Measurements from ENCODE around the gene PRICKLE3.

PRICKLE3 gene

GRCh38 chrX:49211074-49211473, 24.9 kb upstream of the PRICKLE3 start:
- H3K27ac ChIP-seq = no peak overlapping the region
- DNase-seq (ENCODE audit: low read depth, low spot score) = no peak
- no peaks in the 10 kb centered on the region for H3K9me3 ChIP-seq (ENCODE audit: low read depth, low read length)
- no peak for TF ChIP-seq EZH2 (IDR thresholded peaks at IDR 0.05)
- TF ChIP-seq POLR2AphosphoS5 (IDR thresholded peaks at IDR 0.05; ENCODE audit: borderline replicate concordance, low read depth, low read length) = no peak
- TF ChIP-seq FOXP2 (optimal IDR thresholded peaks at IDR 0.05; ENCODE audit: control extremely low read depth, extremely low read length, insufficient read depth) = no peak
- no peak overlapping the region for H3K4me3 ChIP-seq
- H3K36me3 ChIP-seq (ENCODE audit: insufficient read depth, low read length) = no peaks in the 10 kb centered on the region
- H3K9ac ChIP-seq (ENCODE audit: insufficient read length) = no peak overlapping the region

GRCh38 chrX:49210406-49210805, 24.2 kb upstream of the PRICKLE3 start:
- no peak overlapping the region for H3K27ac ChIP-seq
- TF ChIP-seq POLR2AphosphoS5 (IDR thresholded peaks at IDR 0.05; ENCODE audit: borderline replicate concordance, low read depth, low read length) (no peak), FOXP2 (optimal IDR thresholded peaks at IDR 0.05; ENCODE audit: control extremely low read depth, extremely low read length, insufficient read depth) (no peak), EZH2 (IDR thresholded peaks at IDR 0.05) (no peak)
- DNase-seq (ENCODE audit: low read depth, low spot score) = no peak
- no peak overlapping the region for H3K4me3 ChIP-seq
- no peak overlapping the region for H3K9ac ChIP-seq (ENCODE audit: insufficient read length)
- H3K36me3 ChIP-seq (ENCODE audit: insufficient read depth, low read length) = no peaks in the 10 kb centered on the region
- H3K9me3 ChIP-seq (ENCODE audit: low read depth, low read length) = no peaks in the 10 kb centered on the region

GRCh38 chrX:49209434-49210251, 23.5 kb upstream of the PRICKLE3 start:
- TF ChIP-seq EZH2 (IDR thresholded peaks at IDR 0.05) = no peak
- TF ChIP-seq FOXP2 (optimal IDR thresholded peaks at IDR 0.05; ENCODE audit: control extremely low read depth, extremely low read length, insufficient read depth) = no peak
- no peak for TF ChIP-seq POLR2AphosphoS5 (IDR thresholded peaks at IDR 0.05; ENCODE audit: borderline replicate concordance, low read depth, low read length)
- H3K4me3 ChIP-seq = no peak overlapping the region
- no peak overlapping the region for H3K9ac ChIP-seq (ENCODE audit: insufficient read length)
- DNase-seq (ENCODE audit: low read depth, low spot score) = no peak
- no peaks in the 10 kb centered on the region for H3K9me3 ChIP-seq (ENCODE audit: low read depth, low read length)
- no peaks in the 10 kb centered on the region for H3K36me3 ChIP-seq (ENCODE audit: insufficient read depth, low read length)
- no peak overlapping the region for H3K27ac ChIP-seq

- H3K4me3 ChIP-seq = no peak overlapping the region
- no peaks in the 10 kb centered on the region for H3K9me3 ChIP-seq (ENCODE audit: low read depth, low read length)
- no peaks in the 10 kb centered on the region for H3K36me3 ChIP-seq (ENCODE audit: insufficient read depth, low read length)
- TF ChIP-seq POLR2AphosphoS5 (IDR thresholded peaks at IDR 0.05; ENCODE audit: borderline replicate concordance, low read depth, low read length) (no peak), FOXP2 (optimal IDR thresholded peaks at IDR 0.05; ENCODE audit: control extremely low read depth, extremely low read length, insufficient read depth) (no peak), EZH2 (IDR thresholded peaks at IDR 0.05) (no peak)
- H3K9ac ChIP-seq (ENCODE audit: insufficient read length) = no peak overlapping the region
- no peak overlapping the region for H3K27ac ChIP-seq
- no peak for DNase-seq (ENCODE audit: low read depth, low spot score)
Observed at GRCh38 chrX:49208399-49208798, 22.2 kb upstream of the PRICKLE3 start.

- H3K27ac ChIP-seq = no peak overlapping the region
- H3K4me3 ChIP-seq = no peak overlapping the region
- no peak overlapping the region for H3K9ac ChIP-seq (ENCODE audit: insufficient read length)
- no peak for DNase-seq (ENCODE audit: low read depth, low spot score)
- TF ChIP-seq FOXP2 (optimal IDR thresholded peaks at IDR 0.05; ENCODE audit: control extremely low read depth, extremely low read length, insufficient read depth) (no peak), POLR2AphosphoS5 (IDR thresholded peaks at IDR 0.05; ENCODE audit: borderline replicate concordance, low read depth, low read length) (no peak), EZH2 (IDR thresholded peaks at IDR 0.05) (no peak)
- H3K9me3 ChIP-seq (ENCODE audit: low read depth, low read length) = no peaks in the 10 kb centered on the region
- H3K36me3 ChIP-seq (ENCODE audit: insufficient read depth, low read length) = no peaks in the 10 kb centered on the region
Observed at GRCh38 chrX:49206543-49206942, 20.4 kb upstream of the PRICKLE3 start.

- no peak overlapping the region for H3K4me3 ChIP-seq
- no peak overlapping the region for H3K9ac ChIP-seq (ENCODE audit: insufficient read length)
- H3K9me3 ChIP-seq (ENCODE audit: low read depth, low read length) = no peaks in the 10 kb centered on the region
- DNase-seq (ENCODE audit: low read depth, low spot score) = no peak
- TF ChIP-seq POLR2AphosphoS5 (IDR thresholded peaks at IDR 0.05; ENCODE audit: borderline replicate concordance, low read depth, low read length) (no peak), FOXP2 (optimal IDR thresholded peaks at IDR 0.05; ENCODE audit: control extremely low read depth, extremely low read length, insufficient read depth) (no peak), EZH2 (IDR thresholded peaks at IDR 0.05) (no peak)
- no peak overlapping the region for H3K27ac ChIP-seq
- no peaks in the 10 kb centered on the region for H3K36me3 ChIP-seq (ENCODE audit: insufficient read depth, low read length)
Observed at GRCh38 chrX:49205443-49205842, 19.3 kb upstream of the PRICKLE3 start.

- no peaks in the 10 kb centered on the region for H3K36me3 ChIP-seq (ENCODE audit: insufficient read depth, low read length)
- TF ChIP-seq EZH2 (IDR thresholded peaks at IDR 0.05) (no peak), FOXP2 (optimal IDR thresholded peaks at IDR 0.05; ENCODE audit: control extremely low read depth, extremely low read length, insufficient read depth) (no peak), POLR2AphosphoS5 (IDR thresholded peaks at IDR 0.05; ENCODE audit: borderline replicate concordance, low read depth, low read length) (no peak)
- H3K4me3 ChIP-seq = no peak overlapping the region
- DNase-seq (ENCODE audit: low read depth, low spot score) = no peak
- no peak overlapping the region for H3K27ac ChIP-seq
- H3K9me3 ChIP-seq (ENCODE audit: low read depth, low read length) = no peaks in the 10 kb centered on the region
- no peak overlapping the region for H3K9ac ChIP-seq (ENCODE audit: insufficient read length)
Observed at GRCh38 chrX:49204709-49205108, 18.5 kb upstream of the PRICKLE3 start.

- TF ChIP-seq FOXP2 (optimal IDR thresholded peaks at IDR 0.05; ENCODE audit: control extremely low read depth, extremely low read length, insufficient read depth) = no peak
- no peak for TF ChIP-seq EZH2 (IDR thresholded peaks at IDR 0.05)
- TF ChIP-seq POLR2AphosphoS5 (IDR thresholded peaks at IDR 0.05; ENCODE audit: borderline replicate concordance, low read depth, low read length) = no peak
- Histone ChIP-seq H3K4me3 (no peak overlapping the region), H3K36me3 (ENCODE audit: insufficient read depth, low read length) (no peaks in the 10 kb centered on the region), H3K9me3 (ENCODE audit: low read depth, low read length) (no peaks in the 10 kb centered on the region), H3K9ac (ENCODE audit: insufficient read length) (no peak overlapping the region), H3K27ac (no peak overlapping the region)
- no peak for DNase-seq (ENCODE audit: low read depth, low spot score)
Observed at GRCh38 chrX:49204017-49204416, 17.8 kb upstream of the PRICKLE3 start.

All from SK-N-MC (cell line).